GM11168 (cell line): ENCODE measurements around the gene ZCCHC7.

Source experiments
- in situ Hi-C: fragments of 300-500 bp; cut with MboI; formaldehyde crosslinking; loops from one replicate; pipeline ENCODE4 v1.12.0; 2022; ENCODE audit warnings: low sequenced_read_pairs; ENCODE audit not compliant: unreplicated experiment

ZCCHC7 gene

GRCh38 chr9:37243588-37244345 lies 123.4 kb downstream of the ZCCHC7 start:
- in situ Hi-C loops = no loop called here

DNA sequence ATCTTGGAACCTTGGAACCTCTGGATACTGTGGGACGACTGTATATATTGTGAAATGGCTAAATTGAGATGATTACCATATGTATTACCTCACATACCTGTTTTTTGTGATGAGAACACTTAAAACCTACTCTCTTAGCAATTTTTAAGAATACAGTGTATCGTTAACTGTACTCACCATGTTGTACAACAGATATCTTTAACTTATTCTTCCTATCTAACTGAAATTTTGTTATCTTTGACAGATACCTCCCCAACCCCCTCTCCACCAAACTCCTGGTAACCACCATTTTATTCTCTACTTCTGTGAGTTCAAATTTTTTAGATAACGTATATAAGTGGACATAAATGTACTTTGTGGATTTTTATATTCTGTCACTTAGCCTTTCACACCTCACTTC lies 126.5 kb downstream of the ZCCHC7 start:
- in situ Hi-C loops = no loop called here

- in situ Hi-C loops = no loop called here
These were observed 128.3 kb downstream of the ZCCHC7 start for GRCh38 chr9:37248651-37249163.

GRCh38 chr9:37251452-37251851 lies 131.1 kb downstream of the ZCCHC7 start:
- in situ Hi-C loops = no loop called here

GRCh38 chr9:37253377-37253937 lies 133.1 kb downstream of the ZCCHC7 start:
- in situ Hi-C loops = no loop called here

GRCh38 chr9:37255187-37255586 lies 134.8 kb downstream of the ZCCHC7 start:
- in situ Hi-C loops = no loop called here

GRCh38 chr9:37255944-37256862 lies 135.8 kb downstream of the ZCCHC7 start:
- in situ Hi-C loops = no loop called here

- in situ Hi-C loops = no loop called here
These were observed 139.6 kb downstream of the ZCCHC7 start for GRCh38 chr9:37259951-37260350.

DNA sequence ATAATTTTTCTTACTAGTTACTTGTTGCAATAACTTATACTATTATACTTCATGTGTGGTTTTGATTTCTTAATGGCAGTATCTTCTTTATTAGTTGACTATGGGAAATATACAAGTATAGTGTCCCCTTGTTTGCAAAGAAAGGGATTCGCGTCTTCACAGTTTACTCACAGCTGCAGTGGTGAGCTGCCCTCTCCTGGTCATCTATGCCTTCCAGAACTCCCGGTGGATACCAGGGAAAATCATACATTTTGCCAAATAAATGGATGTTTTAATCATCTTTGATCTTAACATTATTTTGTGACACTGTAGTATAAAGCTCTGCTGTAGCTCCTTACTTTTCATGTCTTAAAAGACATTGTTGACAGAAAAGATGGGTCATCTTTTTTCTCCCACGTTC lies 142.0 kb downstream of the ZCCHC7 start:
- in situ Hi-C loops = no loop called here

GRCh38 chr9:37264539-37264938 lies 144.2 kb downstream of the ZCCHC7 start:
- in situ Hi-C loops = no loop called here

DNA sequence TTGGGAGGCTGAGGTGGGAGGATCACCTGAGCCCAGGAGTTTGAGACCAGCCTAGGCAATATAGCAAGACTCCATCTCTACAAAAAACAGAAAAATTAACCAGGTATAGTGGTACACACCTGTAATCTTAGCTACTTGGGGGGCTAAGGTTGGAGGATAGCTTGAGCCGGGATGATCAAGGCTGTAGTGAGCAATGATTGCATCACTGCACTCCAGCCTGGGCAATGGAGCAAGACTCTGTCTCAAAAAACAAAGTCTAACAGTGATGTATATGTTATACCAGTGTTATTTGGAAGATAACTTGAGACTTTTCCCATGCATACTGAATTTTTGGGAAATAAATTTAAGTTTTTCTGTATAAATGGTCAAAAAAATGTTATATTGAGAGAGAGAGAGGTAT lies 146.3 kb downstream of the ZCCHC7 start:
- in situ Hi-C loops = no loop called here

DNA sequence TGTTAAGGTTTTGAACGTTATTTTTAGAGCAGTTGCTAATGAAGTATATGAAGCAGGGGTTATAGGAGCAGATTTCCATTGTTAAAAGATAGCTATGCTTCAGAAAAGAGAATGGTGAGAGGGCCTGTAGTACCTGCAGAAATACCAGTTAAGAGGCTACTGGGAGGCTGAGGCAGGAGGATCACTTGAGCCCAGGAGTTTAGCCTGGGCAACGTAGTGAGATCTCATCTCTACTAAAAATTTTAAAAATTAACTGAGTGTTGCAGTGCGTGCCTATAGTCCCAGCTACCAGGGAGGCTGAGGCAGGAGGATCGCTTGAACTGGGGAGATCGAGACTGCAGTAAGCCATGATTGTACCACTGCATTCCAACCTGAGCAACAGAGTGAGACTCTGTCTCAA lies 148.8 kb downstream of the ZCCHC7 start:
- in situ Hi-C loops = no loop called here

DNA sequence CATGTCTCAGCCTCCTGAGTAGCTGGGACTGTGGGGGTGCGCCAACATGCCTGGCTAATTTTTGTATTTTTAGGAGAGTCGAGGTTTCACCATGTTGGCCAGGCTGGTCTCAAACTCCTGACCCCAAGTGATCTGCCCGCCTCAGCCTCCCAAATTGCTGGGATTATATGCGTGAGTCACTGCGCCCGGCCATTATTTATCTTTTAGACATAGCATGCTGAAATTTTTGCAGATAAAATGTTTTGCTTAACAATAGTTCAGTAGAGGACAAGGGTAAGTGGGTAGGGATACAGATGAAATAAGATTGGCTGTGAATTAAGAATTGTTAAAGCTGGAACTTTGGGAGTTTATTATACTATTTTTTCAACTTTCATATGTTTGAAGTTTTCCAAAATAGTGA lies 151.3 kb downstream of the ZCCHC7 start:
- in situ Hi-C loops = no loop called here

- in situ Hi-C loops = no loop called here
These were observed 153.2 kb downstream of the ZCCHC7 start for GRCh38 chr9:37273595-37273994.

GRCh38 chr9:37281541-37281940 lies 161.2 kb downstream of the ZCCHC7 start:
- in situ Hi-C loops = no loop called here

- in situ Hi-C loops = no loop called here
These were observed 163.5 kb downstream of the ZCCHC7 start for GRCh38 chr9:37283730-37284325.

- in situ Hi-C loops = no loop called here
These were observed 164.3 kb downstream of the ZCCHC7 start for GRCh38 chr9:37284636-37285035.

DNA sequence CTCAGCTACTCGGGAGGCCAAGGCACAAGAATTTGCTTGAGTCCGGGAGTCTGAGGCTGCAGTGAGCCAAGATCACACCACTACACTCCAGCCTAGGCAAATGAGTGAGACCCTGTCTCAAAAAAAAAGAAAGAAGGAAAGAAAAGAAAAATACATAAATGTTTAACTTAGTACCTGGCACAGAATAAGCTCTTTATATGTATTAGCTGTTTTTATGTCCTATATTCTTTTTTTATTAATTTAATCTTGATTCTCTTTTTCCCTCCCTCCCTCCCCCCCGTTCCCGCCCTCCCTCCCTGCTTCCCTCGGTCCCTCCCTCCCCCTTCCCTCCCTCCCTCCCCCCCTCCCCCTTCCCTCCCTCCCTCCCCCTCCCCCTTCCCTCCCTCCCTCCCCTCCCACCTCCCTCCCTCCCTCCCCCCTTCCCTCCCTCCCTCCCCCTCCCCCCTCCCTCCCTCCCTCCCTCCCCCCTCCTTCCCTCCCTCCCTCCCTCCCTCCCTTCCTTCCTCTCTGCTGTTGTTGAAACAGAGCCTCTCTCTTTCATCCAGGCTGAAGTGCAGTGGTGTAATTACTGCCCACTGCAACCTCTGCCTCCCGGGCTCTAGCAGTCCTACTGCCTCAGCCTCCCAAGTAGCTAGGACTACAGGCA lies 166.3 kb downstream of the ZCCHC7 start:
- in situ Hi-C loops = no loop called here

DNA sequence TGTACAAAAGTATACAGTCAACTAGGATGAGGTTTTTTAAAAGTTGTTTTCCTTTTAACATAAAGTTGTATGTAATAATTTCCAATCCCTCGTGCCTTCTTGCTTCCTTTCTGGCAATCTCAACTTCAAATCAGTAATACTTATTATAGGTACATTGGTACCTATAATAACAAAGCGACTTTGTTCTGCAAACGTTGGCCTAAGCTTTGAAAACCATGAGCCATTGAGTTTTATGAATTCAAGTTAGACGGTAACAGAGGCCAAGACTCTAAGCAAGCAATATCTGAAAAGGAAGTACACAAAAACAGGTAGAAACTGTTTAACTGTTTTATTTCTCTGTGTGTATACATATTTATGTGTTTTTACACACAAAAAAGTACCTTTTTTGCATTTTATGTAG lies 166.9 kb downstream of the ZCCHC7 start:
- in situ Hi-C loops = no loop called here

GRCh38 chr9:37289631-37290030 lies 169.3 kb downstream of the ZCCHC7 start:
- in situ Hi-C loops = no loop called here
